Chondrocyte (in vitro differentiated cells): Measurements from ENCODE around the gene USP12. TPM values are rescaled to one million over a fixed set of nuclear protein-coding genes. Genes with fewer than 3 reads are reported as not detected.
A peak's percentile ranks its signal among the peaks of the same experiment; 100 is the strongest.

ENCODE experiments used
- DNase-seq: peaks from one replicate; pipeline ENCODE4 v3.0.0; 2021; ENCODE audit warnings: mixed read lengths, low spot score
- H3K27ac Mint-ChIP-seq: one replicate; pipeline ENCODE4 v1.8.0; 2021; ENCODE audit warnings: mild to moderate bottlenecking, moderate library complexity, mixed read lengths; ENCODE audit not compliant: unreplicated experiment
- H3K27me3 Mint-ChIP-seq: 2 replicates; pipeline ENCODE4 v1.8.0; 2021; ENCODE audit warnings: low read depth, mixed read lengths
- H3K36me3 Mint-ChIP-seq: 2 replicates; pipeline ENCODE4 v1.8.0; 2021; ENCODE audit warnings: low read depth, mixed read lengths
- H3K4me1 Mint-ChIP-seq: 2 replicates; pipeline ENCODE4 v1.8.0; 2021; ENCODE audit warnings: low read depth, mild to moderate bottlenecking, mixed read lengths
- H3K4me3 Mint-ChIP-seq: one replicate; pipeline ENCODE4 v1.8.0; 2021; ENCODE audit warnings: mild to moderate bottlenecking, moderate library complexity, mixed read lengths; ENCODE audit not compliant: unreplicated experiment
- H3K9me3 Mint-ChIP-seq: 2 replicates; pipeline ENCODE4 v1.8.0; 2021; ENCODE audit warnings: low read depth, mixed read lengths
- CTCF ChIP-seq: fragments of 200-600 bp; sonication (generic); IDR thresholded peaks from 2 replicates; pipeline ENCODE4 v1.5.0; 2021; ENCODE audit warnings: antibody characterized with exemption, mild to moderate bottlenecking, moderate library complexity
- total RNA-seq: library from RNA; stranded (reverse); gene quantifications from 3 replicates; pipeline ENCODE4 v1.2.1, GENCODE V29; 2021

Gene USP12
- total RNA-seq, 1 donor from 2014 or later: 23.2 TPM

- Mint-ChIP-seq H3K27ac (no peak overlapping the region), H3K4me1 (peaks cover 10% of the 10 kb centered on the region), H3K9me3 (peaks cover 6% of the 10 kb centered on the region), H3K36me3 (peaks cover 12% of the 10 kb centered on the region), H3K27me3 (no peaks in the 10 kb centered on the region), H3K4me3 (no peak overlapping the region)
- no peak for TF ChIP-seq CTCF
- DNase-seq: no peak
Observed at GRCh38 chr13:27064252-27064995, 107.2 kb downstream of the USP12 start.

GRCh38 chr13:27057817-27058216 is 113.8 kb downstream of the USP12 start:
- Mint-ChIP-seq H3K27ac (no peak overlapping the region), H3K36me3 (peaks cover 2% of the 10 kb centered on the region), H3K27me3 (no peaks in the 10 kb centered on the region), H3K9me3 (peaks cover under 1% of the 10 kb centered on the region), H3K4me1 (peaks cover 28% of the 10 kb centered on the region), H3K4me3 (no peak overlapping the region)
- no peak for TF ChIP-seq CTCF
- no peak for DNase-seq

- Mint-ChIP-seq H3K4me1 (peaks cover 28% of the 10 kb centered on the region), H3K4me3 (no peak overlapping the region), H3K36me3 (no peaks in the 10 kb centered on the region), H3K9me3 (no peaks in the 10 kb centered on the region), H3K27me3 (no peaks in the 10 kb centered on the region), H3K27ac (no peak overlapping the region)
- no peak for DNase-seq
- TF ChIP-seq CTCF: no peak
Observed at GRCh38 chr13:27055526-27055925, 116.1 kb downstream of the USP12 start.

GRCh38 chr13:27054760-27055159 is 116.9 kb downstream of the USP12 start:
- DNase-seq: no peak
- H3K4me1 Mint-ChIP-seq: peaks cover 28% of the 10 kb centered on the region
- H3K27ac Mint-ChIP-seq: peak overlapping the region; percentile 53
- no peaks in the 10 kb centered on the region for H3K9me3 Mint-ChIP-seq
- H3K4me3 Mint-ChIP-seq: no peak overlapping the region
- H3K27me3 Mint-ChIP-seq: no peaks in the 10 kb centered on the region
- H3K36me3 Mint-ChIP-seq: no peaks in the 10 kb centered on the region
- no peak for TF ChIP-seq CTCF

- no peak overlapping the region for H3K4me3 Mint-ChIP-seq
- no peaks in the 10 kb centered on the region for H3K36me3 Mint-ChIP-seq
- no peaks in the 10 kb centered on the region for H3K27me3 Mint-ChIP-seq
- peaks cover 28% of the 10 kb centered on the region for H3K4me1 Mint-ChIP-seq
- no peak for TF ChIP-seq CTCF
- H3K27ac Mint-ChIP-seq: peak overlapping the region; percentile 53
- DNase-seq: no peak
- no peaks in the 10 kb centered on the region for H3K9me3 Mint-ChIP-seq
Observed at GRCh38 chr13:27053902-27054595, 117.6 kb downstream of the USP12 start.
